Limb (tissue), 2 donors: Measurements from ENCODE around the gene KIAA0040.

Source experiments
- DNase-seq, 2 donors: peaks; one replicate each; pipeline ENCODE4 v3.0.0-alpha.2; 2016; ENCODE audit errors: extremely low spot score in 2 of 2

Gene KIAA0040

DNA sequence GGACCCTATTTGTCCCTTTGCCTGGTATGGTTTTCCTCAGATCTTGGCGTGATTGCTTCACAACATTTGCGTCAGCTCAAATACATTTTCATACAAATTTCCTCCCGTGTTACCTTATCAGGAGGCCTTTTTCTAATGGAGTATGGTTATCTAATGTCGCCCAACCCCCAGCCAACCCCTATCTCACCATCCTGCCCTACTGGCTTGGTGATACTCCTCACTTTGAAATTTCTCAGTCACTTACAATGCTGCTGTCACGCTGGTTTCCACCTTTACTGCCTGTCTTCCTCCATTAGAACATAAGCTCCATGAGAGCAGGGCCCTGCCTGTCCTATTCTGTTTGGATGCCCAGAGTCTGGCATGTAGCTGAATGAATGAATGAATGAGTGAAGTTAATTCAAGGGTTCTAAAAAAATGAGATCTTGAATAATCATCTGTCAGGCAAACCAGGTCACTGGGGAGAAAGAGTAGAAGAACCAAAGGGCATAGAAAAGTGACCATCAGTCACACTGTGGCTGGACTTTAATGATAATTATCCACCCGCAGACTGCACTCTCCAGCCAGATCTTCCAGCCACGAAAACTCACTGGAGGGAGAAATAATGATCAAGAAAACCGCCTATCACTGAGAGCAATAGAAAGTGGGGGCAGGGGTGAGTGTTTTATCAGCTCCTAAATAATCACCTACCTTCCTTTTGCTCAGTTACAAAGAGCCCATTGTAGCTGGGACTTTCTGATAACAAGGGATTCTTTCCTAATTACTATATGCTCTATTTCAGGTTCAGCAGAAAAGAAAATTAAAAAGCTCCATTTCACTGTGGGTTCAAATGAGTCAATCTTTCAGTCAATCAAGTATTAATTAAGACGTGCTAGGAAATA, 21.3 kb downstream of the KIAA0040 start:
- no peak for DNase-seq

DNA sequence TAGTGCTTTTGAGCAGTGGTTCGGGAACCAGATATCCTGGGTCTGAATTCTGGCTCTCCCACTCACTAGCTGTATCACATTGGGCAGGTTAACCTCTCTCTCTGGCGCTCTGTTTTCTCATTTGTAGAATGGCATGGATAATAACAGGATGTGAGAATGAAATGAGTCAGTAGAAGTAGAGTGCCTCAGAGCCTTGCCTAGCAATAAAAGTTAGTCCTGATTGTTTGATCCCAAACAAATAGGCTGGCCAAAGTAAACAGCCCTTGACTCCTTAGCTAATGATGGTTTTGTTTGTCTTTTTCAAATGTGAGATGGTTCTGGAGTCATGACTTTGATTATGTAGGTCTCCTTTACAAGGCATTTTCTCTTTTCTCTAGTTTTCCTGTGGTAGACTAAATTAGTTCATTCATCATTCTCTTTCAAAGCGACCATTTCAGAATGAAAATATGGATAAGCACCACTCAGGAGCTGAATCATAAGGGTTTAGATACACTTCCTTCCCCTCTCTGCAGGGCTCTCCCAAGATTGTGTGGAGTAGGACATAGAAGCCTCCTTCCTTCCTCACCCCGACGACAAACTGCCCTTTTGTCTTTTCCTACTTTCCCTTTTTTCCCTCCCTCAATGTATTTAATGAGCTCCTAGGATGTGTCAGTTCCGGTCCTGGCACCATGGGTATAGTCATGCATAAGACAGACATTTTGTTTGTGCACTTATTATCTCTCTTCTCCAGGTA, 23.1 kb downstream of the KIAA0040 start:
- no peak for DNase-seq

DNA sequence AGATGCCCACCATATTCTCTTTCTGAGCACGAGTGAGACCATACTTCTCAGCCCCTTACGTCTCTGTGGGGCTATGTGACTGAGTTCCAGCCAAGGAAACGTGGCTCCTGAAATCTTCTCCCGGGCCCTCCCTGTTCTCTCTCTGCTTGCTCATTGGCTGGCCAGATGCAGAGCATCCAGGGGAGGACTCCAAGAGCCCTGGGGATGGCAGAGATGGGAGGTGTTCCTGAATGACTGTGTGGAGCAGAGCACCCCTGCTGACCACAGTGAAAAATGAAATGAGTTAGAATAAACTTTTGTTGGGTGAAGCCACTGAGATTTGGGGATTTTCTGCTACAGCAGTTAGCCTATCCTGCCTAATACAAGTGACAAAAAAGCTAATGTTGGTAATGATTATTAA, 23.8 kb downstream of the KIAA0040 start:
- no peak for DNase-seq

DNA sequence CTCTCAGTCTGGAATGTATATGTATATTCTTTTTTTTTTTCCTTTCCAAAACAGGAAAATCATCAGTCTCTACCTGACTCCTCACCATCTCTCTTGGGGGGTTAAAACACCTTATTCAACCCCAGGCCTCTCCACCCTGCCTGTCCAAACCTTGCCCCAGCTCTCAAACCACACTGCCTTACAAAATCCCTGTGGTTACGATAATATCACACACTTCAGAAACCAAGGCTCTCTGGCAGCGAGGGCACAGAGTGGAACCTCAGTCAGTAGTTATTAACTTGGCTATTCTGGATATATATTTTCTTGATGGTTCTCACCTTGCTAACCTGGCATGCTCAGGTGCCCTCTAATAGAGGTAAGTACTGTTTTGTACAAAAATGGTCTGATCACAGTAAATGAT, 24.7 kb downstream of the KIAA0040 start:
- DNase-seq = no peak

DNA sequence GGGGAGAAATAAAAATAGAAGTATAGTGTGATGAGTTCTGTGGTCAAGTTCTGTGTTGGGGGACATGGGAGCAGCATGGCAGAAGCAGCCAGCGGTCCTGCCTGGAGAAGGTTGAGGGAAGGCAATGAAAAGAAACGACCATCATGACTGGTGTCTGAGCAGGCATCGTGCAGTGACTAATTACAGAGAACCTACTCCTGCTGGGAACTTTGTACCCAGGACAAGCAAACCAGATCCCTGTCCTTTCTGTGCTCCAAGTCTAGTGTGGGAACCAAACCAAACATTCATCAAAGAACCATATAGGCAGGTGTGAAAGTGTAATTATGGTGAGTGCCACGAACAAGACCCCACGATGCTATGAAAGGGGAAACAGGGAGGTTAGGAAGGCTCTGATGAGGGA, 25.8 kb downstream of the KIAA0040 start:
- DNase-seq = no peak

DNA sequence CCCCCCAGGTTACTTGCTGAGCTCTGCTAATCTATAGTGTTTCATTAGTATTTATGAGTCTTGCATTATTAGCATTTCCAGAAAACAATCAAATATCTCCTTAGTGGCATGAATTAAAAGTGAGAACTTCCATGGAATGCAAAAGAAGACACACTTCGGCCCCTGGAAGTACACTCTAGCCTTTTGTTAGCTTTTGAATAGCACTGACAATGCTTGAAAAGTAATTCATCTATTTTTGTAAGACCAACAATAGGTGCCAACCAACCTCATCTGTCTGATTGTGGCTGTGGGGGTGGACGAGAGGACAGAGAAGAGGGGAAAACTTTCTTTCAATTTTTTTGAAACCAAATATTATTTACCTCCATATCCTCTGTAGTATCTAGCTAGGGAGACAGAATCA, 27.8 kb downstream of the KIAA0040 start:
- no peak for DNase-seq

DNA sequence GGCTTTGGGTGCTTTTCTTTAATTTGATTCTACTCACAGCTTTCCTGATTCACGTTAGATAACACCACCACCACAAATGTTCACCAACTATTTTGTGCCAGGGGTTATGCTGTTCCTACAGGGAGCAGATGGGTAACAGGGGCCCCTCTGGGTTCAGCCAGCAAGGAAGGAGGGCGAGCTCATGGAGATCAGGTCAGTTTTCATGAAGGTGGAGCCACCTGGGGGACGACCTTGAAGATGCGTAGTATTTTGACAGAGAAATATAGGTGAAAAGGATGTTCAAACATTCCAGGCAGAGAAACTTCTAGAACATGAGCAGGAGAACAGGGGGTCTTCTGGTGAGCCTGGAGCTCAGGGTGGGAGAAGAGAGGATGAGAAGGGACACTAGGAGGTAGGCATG, 28.9 kb downstream of the KIAA0040 start:
- DNase-seq = no peak

DNA sequence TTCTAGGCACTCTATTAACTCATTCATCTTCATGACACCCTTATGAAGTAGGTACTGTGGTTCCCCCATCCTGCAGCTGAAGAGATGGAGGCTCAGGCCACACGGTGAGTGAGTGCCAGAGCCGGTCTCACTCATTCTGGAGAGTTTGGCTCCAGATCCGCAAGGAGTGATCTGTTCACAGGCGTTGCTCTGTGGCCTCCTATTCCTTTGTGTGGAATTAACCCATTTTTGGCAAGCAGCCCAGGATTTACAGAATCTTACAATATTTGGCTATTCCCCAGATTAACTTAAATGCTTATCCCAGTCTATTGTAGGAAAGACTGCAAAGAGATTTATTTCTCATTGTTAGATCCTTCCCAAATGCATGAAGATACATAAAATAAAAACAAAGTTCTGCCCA, 29.6 kb downstream of the KIAA0040 start:
- peak in 1 of 2 donors; percentile 68 for DNase-seq

DNA sequence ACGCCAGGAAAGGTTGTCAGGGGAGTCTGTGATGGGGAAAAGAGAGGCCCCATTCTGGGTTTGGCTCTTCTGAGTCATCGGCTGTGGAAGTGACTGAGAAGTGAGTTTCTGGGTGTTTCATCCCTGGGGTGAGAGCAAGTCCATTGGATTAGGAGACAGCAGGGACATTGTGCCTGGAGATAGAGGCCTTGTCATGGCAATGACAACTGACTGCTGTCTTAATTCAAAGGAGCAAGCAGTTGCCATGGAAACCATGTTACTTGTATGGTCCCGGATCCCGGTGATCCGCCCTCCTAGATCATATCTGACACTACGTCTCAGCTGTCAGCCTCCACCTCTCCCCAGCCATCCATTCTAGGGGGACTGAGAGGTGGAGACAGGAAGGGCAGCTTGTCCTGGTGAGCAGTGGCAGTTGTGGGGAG, 34.4 kb downstream of the KIAA0040 start:
- no peak for DNase-seq

DNA sequence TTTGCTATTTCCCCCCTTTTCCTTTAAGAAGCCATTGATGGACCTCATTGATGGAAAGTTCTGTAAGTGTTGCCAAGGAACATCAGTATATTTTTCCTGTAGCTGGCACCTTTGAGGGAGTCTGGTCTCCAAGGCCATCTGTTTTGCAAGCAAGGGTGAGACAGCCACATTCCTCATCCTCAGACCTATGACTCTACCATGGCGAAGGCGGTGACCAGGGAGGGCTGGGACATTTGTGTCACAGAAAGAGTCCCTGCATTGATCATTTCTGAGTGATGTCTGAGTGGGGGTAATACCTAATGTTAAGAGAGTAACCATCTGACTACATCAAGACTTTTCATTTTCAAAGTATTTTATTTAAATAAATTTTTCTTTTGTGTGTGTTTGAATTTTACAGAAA, 35.4 kb downstream of the KIAA0040 start:
- DNase-seq = no peak

DNA sequence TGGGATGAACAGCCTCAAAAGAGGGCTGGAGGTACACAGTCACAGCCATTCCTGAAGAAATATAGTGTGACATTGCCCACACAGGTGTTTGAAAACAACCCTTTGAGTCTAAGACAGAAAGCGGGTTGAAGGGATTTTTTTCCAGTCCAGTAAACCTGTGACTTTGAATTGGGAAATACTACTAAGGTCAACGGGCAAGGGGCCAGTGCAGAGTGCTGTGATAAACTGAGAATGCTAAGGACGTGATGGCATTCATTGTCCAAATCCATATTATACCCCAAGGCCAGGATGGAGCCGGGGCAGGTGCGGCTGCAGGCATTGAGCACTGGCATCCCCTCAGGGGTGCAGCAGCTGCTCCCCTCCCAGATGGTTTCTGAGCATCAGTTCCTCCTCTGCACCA, 36.6 kb downstream of the KIAA0040 start:
- DNase-seq = no peak

DNA sequence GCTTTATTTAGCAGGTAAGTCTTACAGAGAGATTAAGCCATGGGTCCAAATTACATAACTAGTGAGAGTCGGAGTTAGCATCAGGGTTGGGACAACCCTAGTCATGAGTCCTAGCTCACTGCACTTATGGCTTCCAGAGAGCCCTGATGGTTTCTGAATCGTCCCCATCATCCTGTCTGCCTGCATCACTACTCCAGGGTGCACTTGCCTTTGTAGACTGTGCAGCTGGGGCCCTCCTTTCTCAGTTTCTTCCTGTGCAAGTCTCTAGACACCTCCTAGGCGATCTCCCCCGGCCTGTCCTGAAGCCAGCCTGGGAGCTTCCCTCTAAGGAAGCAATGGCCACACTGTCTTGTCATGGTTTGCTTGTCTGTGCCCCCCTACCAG, 37.1 kb downstream of the KIAA0040 start:
- DNase-seq = no peak

DNA sequence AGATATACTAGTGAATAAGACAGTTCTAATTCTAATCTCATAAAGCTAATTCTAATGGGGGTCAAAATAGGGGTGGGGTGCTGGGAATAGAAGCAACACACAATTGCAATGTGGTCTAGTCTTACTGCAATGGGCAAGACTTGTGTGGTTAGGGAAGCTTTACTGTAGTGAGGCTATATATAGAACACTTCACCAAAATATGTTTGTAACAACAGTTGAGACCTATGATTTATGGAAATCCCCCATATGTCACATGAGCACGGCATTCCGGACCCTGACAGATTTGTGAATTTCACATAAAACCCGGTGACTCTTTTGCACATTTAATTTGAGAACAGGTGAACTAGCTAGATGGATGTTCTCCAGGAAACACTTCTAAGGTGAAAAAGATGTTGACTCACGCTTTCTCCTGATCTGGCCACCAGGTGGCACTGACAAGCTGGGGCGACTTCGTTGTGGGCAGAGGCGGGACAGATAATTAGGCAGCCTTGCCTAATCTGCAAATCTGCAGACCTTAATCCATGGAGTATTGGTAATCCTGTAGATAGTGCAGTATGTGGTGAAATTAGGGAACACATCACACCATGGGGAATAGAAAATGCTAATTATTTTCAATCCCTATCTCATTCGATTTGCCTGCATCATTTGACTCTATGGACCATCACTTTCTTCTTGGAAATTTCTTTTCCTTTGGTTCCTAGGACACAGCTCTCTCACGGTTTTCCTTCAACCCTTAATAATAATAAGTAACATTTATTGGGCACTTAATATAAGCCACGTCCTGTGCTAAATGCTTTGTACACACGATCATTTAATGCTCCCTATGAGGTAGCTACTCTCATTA, 37.7 kb downstream of the KIAA0040 start:
- peak; percentile 57 to 75 for DNase-seq

DNA sequence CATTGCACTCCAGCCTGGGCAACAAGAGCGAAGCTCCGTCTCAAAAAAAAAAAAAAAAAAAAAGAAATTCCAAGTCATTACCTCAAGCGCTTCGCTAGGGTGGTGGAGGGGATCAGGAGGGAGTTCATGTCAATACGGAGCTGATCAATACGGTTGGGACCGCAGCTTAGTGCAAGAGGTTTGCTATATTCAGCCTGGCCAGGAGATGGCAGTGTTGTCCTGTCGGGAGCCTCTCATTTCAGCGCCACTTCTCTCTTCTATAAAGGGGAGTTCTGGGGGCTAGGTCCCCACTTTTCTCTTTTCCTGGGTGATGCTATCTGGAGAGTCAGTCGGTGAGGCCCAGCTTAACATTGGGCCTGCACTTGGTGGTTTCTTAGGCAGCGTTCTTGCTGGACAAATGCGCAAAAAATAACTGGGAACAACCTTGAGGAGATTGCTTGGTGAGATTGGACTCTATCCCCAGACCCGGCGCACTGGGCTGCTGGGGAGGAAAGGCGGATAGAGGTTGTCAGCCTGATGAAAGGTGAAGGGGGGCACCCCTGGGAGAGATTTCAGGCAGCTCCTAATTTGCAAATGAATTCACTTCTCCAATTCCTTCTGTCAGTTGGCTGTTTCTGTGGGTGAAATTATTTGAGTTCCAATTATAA, 40.4 kb downstream of the KIAA0040 start:
- peak; percentile 61 to 80 for DNase-seq

DNA sequence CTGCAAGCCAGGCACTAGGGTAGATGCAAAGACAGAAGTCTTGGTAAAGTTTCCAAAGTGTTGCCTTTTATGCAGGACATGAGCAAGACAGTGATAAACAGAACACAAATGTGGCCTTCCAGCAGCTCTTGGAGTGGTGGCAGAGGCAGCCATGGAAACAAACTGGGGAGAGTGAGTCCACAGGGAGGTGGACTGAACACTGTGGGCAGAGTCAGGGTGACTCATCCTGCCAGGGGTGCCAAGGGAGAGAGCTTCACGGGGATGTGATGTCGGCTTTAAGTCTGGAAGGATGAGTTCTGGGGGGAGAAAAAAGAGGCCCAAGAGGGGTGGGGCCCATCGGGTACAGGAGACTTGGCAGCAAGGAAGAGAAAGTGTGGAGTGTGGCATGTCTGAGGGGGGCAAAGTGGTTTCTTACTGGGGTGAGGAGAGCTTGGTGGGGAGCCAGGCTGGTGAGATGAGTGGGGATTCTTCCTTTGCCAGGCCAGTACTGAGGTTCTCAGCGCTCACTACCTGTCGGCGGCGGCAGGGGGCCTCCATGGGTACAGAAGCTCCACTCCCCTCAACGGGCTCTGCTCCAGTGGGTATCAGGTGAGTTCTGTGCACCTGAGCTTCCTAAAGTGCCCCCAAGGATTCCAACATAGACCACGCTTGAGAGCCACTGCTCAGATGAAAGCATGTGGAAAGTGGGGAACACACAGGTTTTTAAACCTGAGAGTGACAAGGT, 41.8 kb downstream of the KIAA0040 start:
- no peak for DNase-seq

DNA sequence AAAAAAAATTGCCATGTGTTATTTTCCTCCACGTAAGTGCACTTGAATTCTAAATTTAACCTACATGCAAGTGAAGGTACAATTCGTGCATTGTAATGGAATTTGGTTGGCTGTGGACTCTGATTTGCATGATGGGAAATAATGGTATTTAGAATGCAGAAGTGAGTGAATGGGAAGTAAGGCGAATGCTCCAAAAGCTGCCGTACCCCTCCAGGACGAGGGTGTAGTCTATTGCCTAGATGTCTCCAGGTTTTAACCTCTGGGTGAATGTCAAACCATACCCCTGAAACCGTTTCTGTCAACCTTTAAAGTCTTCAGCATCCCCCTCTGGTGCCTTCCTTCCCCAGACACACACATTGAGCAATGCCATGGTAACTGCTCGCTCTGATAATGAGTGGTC, 44.5 kb downstream of the KIAA0040 start:
- DNase-seq = no peak

DNA sequence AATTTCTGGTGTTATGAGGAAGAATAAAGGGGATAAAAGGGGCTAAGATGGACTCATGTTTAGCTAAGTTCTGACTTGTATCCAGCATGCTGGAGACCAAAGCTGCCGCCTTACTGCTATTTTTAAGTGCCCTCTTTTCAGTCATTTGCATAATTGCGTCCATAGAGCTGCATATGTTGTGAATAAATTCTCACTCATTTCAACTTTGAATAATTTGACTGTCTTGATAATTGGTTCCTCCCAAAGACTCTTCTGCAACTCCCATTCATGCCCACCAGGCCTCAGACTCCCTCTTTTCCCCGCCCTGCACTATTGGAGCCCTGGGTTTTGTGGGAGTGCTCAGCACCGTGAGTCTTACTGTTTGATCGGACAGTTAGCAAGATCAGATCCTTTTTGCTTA, 45.0 kb downstream of the KIAA0040 start:
- no peak for DNase-seq

DNA sequence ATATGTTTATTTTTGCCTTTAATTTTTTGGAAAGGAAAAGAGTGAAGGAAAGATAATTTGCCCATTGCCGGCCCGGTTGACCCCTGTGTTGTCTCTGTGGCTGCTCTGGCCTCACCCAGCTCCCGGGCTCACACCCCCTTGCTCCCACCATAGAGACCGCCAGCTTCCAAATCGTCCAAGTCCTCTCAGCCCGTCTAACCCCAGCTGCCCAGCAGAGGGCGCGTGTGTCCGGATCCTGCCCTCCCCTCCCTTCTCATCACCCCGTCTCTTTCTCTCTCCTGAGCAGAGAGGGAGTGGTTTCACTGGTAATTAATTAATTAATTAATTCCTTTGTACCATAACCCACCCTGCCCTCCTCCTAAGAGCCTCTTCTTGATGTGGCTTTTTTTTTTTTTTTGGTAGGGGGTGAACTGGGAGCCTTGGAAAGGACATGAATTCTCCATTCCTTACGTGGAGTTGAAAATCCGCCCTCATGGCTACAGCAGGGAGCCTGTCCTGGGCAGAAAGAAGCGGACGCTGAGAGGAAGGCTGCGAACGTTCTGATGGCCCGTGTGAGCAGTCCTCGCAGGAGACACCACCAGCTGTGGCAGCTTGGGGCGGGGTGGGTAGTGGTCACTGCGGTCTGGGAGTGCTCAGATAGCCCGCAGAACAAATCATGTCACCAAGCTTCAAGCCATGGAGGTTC, 45.9 kb downstream of the KIAA0040 start:
- peak; percentile 68 to 87 for DNase-seq

DNA sequence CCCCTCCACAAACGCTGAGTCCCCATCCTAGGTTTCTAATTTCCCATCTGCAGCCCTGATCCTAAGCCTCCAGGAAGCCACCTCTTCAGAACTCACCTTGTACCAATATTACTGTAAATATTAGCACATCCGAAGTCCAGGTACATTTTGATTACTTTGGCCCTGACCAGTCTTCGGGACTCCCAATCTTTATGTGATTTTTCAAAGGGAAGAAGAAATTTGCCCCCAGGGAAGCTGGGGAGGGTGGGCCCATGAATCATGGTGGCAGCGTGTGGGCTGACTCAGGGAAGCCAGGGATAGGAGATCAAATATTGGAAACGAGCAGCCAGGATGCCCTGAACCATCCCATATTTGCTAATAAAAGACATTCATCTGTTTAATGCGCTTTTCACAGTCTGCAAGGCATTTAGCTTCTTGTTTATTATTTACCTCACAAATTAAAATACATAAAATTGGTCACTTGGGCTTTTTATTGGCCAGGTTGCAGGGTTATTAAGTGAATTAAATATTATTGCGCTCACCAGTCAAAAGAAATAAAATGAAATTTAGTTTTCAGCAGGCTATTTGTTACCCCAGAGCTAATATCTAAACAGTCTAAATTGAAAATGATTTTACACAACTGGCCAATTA, 46.6 kb downstream of the KIAA0040 start:
- DNase-seq = no peak

DNA sequence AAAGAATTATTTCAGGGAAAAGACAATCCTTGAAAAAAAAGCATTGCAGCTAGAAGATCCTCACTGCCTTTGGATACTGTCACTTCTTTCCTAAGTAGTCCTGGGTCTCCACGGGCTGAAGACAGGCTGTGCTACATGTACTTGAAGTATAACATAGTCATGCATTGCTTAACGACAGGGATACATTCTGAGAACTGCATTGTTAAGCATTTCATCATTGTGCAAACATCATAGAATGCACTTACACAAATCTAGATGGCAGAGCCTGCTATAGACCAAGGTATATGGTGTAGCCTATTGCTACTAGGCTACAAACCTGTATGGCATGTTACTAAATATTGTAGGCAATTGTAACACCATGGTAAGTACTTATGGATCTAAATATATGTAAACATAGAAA, 54.0 kb downstream of the KIAA0040 start:
- no peak for DNase-seq
